ENCODE data around the gene FAM227A. TPM values are rescaled to one million over a fixed set of nuclear protein-coding genes. Genes with fewer than 3 reads are reported as not detected.

FAM227A gene
- total and polyA plus RNA-seq, 2 of the 13 experiments (the other 11 are each of a cell fraction or from before 2014, with no cell fraction given): 1.0 to 1.5 TPM

- no peaks in the 10 kb centered on the region for H4K20me1 ChIP-seq (ENCODE audit: insufficient read depth, low read length)
- no peaks in the 10 kb centered on the region for H3K79me2 ChIP-seq (ENCODE audit: insufficient read depth, low read length)
- DNase-seq (ENCODE audit: low spot score) (no peak), ATAC-seq (no peak), FAIRE-seq (no peak)
- intact Hi-C loops (cut with micrococcal nuclease; ENCODE audit: unreplicated experiment) (no loop called here), in situ Hi-C loops (cut with HindIII; ENCODE audit: extremely low pct_ligation_motif_present, low pct_unique_long_range_greater_than_20kb) (no loop called here)
- H3K4me3 ChIP-seq (replicated peaks in 1 of 3; ENCODE audit: insufficient read depth in 1 of 3, low read depth in 2 of 3, low read length in 3 of 3): no peak overlapping the region
- CTCF ChIA-PET (ENCODE audit: low intra/inter-chr PET ratio, low total read pairs): no interaction called here
- no peak overlapping the region for H3K27ac ChIP-seq (ENCODE audit: extremely low read length, insufficient read depth, low read length)
- no peak overlapping the region for H3K4me2 ChIP-seq (ENCODE audit: low read depth, low read length)
- no TSS peak for BruUV-seq (replicated peaks)
- H2AFZ ChIP-seq (ENCODE audit: low read length): no peak overlapping the region
- no peaks in the 10 kb centered on the region for H3K27me3 ChIP-seq (ENCODE audit: control insufficient read depth in 1 of 2, insufficient read depth in 2 of 2, low read length in 2 of 2)
- no peaks in the 10 kb centered on the region for H3K9me3 ChIP-seq (ENCODE audit: low read length)
- H3K9ac ChIP-seq (ENCODE audit: insufficient read depth, low read depth, low read length): no peak overlapping the region
- H3K4me1 ChIP-seq (ENCODE audit: insufficient read depth, low read length): no peaks in the 10 kb centered on the region
- H3K36me3 ChIP-seq (replicated peaks in 1 of 2; ENCODE audit: control insufficient read depth in 1 of 2, insufficient read depth in 2 of 2, low read length in 2 of 2): no peaks in the 10 kb centered on the region
- 0% methylated on average over 1 of the region's 2 CpGs for WGBS (ENCODE audit: low lambda C conversion rate)
- TF ChIP-seq KDM2A (CRISPR knock-in tag; IDR thresholded peaks at IDR 0.05; ENCODE audit: borderline replicate concordance, low read depth) (no peak), ZNF510 (CRISPR knock-in tag; IDR thresholded peaks at IDR 0.05; ENCODE audit: low read depth) (no peak)
- POLR2A ChIA-PET: no interaction called here
Measured at GRCh38 chr22:38564669-38565068, 91.5 kb downstream of the FAM227A start.

DNA sequence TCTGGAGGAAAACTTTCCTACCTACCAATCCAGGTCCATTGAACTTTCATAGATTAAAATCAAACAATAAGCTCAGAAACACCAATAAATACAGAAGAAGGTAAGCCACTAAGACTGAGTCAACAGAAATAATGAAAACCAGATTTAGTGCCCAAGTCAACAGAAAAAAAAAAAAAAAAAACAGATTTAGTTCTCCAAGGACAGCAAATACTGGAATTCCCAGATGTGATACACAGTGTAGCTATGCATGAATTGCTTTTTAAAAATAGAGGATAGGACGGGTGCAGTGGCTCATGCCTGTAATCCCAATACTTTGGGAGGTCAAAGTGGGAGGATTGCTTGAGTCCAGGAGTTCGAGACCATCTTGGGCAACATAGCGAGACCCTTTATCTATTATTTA is 101.9 kb downstream of the FAM227A start:
- DNase-seq (ENCODE audit: low spot score) (no peak), FAIRE-seq (no peak), ATAC-seq (no peak)
- no peaks in the 10 kb centered on the region for H4K20me1 ChIP-seq (ENCODE audit: insufficient read depth, low read length)
- intact Hi-C loops (cut with micrococcal nuclease; ENCODE audit: unreplicated experiment) (no loop called here), in situ Hi-C loops (cut with HindIII; ENCODE audit: extremely low pct_ligation_motif_present, low pct_unique_long_range_greater_than_20kb) (no loop called here)
- no peak overlapping the region for H3K4me3 ChIP-seq (replicated peaks in 1 of 3; ENCODE audit: insufficient read depth in 1 of 3, low read depth in 2 of 3, low read length in 3 of 3)
- no peak overlapping the region for H2AFZ ChIP-seq (ENCODE audit: low read length)
- 61% methylated on average over 3 of the region's 3 CpGs for whole genome bisulfite sequencing (ENCODE audit: low lambda C conversion rate)
- no peaks in the 10 kb centered on the region for H3K27me3 ChIP-seq (ENCODE audit: control insufficient read depth in 1 of 2, insufficient read depth in 2 of 2, low read length in 2 of 2)
- no peaks in the 10 kb centered on the region for H3K36me3 ChIP-seq (replicated peaks in 1 of 2; ENCODE audit: control insufficient read depth in 1 of 2, insufficient read depth in 2 of 2, low read length in 2 of 2)
- H3K79me2 ChIP-seq (ENCODE audit: insufficient read depth, low read length): no peaks in the 10 kb centered on the region
- no TSS peak for BruUV-seq (replicated peaks)
- no peaks in the 10 kb centered on the region for H3K9me3 ChIP-seq (ENCODE audit: low read length)
- no peak overlapping the region for H3K9ac ChIP-seq (ENCODE audit: insufficient read depth, low read depth, low read length)
- CTCF ChIA-PET (ENCODE audit: low intra/inter-chr PET ratio, low total read pairs): no interaction called here
- POLR2A ChIA-PET: no interaction called here
- peaks cover 5% of the 10 kb centered on the region; the same call in 1 of the 2 replicates for H3K4me1 ChIP-seq (ENCODE audit: insufficient read depth, low read length)
- H3K4me2 ChIP-seq (ENCODE audit: low read depth, low read length): no peak overlapping the region
- no peak overlapping the region for H3K27ac ChIP-seq (ENCODE audit: extremely low read length, insufficient read depth, low read length)
- no peak for TF ChIP-seq ZMAT3 (CRISPR knock-in tag; conservative IDR thresholded peaks at IDR 0.05)
- TF ChIP-seq, protein P1, sequence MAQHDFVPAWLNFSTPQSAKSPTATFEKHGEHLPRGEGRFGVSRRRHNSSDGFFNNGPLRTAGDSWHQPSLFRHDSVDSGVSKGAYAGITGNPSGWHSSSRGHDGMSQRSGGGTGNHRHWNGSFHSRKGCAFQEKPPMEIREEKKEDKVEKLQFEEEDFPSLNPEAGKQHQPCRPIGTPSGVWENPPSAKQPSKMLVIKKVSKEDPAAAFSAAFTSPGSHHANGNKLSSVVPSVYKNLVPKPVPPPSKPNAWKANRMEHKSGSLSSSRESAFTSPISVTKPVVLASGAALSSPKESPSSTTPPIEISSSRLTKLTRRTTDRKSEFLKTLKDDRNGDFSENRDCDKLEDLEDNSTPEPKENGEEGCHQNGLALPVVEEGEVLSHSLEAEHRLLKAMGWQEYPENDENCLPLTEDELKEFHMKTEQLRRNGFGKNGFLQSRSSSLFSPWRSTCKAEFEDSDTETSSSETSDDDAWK (CRISPR knock-in tag; IDR thresholded peaks at IDR 0.05): no peak
- no peak for TF ChIP-seq ATF4 (CRISPR knock-in tag; IDR thresholded peaks at IDR 0.05)
- TF ChIP-seq, protein P2, sequence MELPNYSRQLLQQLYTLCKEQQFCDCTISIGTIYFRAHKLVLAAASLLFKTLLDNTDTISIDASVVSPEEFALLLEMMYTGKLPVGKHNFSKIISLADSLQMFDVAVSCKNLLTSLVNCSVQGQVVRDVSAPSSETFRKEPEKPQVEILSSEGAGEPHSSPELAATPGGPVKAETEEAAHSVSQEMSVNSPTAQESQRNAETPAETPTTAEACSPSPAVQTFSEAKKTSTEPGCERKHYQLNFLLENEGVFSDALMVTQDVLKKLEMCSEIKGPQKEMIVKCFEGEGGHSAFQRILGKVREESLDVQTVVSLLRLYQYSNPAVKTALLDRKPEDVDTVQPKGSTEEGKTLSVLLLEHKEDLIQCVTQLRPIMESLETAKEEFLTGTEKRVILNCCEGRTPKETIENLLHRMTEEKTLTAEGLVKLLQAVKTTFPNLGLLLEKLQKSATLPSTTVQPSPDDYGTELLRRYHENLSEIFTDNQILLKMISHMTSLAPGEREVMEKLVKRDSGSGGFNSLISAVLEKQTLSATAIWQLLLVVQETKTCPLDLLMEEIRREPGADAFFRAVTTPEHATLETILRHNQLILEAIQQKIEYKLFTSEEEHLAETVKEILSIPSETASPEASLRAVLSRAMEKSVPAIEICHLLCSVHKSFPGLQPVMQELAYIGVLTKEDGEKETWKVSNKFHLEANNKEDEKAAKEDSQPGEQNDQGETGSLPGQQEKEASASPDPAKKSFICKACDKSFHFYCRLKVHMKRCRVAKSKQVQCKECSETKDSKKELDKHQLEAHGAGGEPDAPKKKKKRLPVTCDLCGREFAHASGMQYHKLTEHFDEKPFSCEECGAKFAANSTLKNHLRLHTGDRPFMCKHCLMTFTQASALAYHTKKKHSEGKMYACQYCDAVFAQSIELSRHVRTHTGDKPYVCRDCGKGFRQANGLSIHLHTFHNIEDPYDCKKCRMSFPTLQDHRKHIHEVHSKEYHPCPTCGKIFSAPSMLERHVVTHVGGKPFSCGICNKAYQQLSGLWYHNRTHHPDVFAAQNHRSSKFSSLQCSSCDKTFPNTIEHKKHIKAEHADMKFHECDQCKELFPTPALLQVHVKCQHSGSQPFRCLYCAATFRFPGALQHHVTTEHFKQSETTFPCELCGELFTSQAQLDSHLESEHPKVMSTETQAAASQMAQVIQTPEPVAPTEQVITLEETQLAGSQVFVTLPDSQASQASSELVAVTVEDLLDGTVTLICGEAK (IDR thresholded peaks at IDR 0.05): no peak
- TF ChIP-seq, protein P2 (CRISPR knock-in tag; IDR thresholded peaks at IDR 0.05): no peak
- no peak for TF ChIP-seq MAFF (IDR thresholded peaks at IDR 0.05; ENCODE audit: low read depth, low read length)

Measured in HepG2 (cell line).